ENCODE measurements around the gene GIT1. TPM values are rescaled to one million over a fixed set of nuclear protein-coding genes. Genes with fewer than 3 reads are reported as not detected.

The GIT1 gene
- total RNA-seq, 1 donor from 2014 or later = 46.7 TPM

DNA sequence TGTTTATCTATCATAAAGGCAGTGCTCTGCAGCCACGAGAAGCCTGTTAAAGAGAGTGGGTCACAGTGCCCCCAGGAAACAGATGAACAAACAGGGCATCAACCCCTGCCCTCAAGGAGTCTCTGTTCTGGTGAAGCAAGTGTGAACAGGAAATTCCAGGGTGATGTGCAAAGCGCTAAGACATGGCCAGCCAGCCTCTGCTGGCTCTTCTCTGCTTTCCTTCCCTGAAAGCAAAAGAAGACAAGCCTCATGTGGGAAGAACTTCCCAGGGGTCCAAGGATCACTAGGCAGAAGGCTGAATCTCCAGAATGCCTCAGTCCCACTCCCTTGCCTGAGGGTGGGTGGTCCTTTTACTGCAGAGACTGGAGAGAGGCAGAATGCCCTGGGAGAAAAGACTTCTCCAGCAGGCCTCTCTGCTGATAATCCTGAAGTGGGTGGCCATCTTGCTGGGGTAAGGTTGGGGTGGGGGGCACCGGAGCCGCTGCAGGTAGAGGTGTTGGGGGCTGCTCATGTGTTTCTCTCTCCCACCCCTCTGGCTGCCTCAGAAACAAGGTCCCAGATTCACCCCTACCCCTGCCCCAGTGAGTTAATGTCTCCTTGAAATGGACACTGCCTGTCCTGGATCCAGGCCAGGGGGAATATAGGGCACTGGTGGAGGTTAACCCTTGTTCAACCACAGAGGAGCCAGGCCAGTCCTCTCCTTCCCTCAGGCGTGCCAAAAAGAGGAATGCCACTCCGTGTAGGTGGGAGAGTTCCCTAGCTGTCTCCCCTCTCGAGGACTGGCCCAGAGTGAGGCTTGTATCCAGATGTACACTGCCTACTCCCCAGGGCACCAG lies 5.9 kb upstream of the GIT1 start:
- H3K36me3 Mint-ChIP-seq (ENCODE audit: unreplicated experiment) = no peaks in the 10 kb centered on the region
- peaks cover 11% of the 10 kb centered on the region for H3K27me3 Mint-ChIP-seq (ENCODE audit: unreplicated experiment)
- TF ChIP-seq, protein P1, sequence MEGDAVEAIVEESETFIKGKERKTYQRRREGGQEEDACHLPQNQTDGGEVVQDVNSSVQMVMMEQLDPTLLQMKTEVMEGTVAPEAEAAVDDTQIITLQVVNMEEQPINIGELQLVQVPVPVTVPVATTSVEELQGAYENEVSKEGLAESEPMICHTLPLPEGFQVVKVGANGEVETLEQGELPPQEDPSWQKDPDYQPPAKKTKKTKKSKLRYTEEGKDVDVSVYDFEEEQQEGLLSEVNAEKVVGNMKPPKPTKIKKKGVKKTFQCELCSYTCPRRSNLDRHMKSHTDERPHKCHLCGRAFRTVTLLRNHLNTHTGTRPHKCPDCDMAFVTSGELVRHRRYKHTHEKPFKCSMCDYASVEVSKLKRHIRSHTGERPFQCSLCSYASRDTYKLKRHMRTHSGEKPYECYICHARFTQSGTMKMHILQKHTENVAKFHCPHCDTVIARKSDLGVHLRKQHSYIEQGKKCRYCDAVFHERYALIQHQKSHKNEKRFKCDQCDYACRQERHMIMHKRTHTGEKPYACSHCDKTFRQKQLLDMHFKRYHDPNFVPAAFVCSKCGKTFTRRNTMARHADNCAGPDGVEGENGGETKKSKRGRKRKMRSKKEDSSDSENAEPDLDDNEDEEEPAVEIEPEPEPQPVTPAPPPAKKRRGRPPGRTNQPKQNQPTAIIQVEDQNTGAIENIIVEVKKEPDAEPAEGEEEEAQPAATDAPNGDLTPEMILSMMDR (IDR thresholded peaks at IDR 0.05; ENCODE audit: partially characterized antibody, unreplicated experiment) = no peak
- no peak overlapping the region for H3K27ac Mint-ChIP-seq (ENCODE audit: unreplicated experiment)
- peaks cover 32% of the 10 kb centered on the region for H3K4me1 Mint-ChIP-seq (ENCODE audit: low read depth, unreplicated experiment)
- H3K9me3 Mint-ChIP-seq (ENCODE audit: unreplicated experiment) = peaks cover 2% of the 10 kb centered on the region
- peak overlapping the region; percentile 85 for H3K4me3 Mint-ChIP-seq (ENCODE audit: unreplicated experiment)
- DNase-seq = no peak

GRCh38 chr17:29594519-29595090 lies 5.2 kb upstream of the GIT1 start:
- Mint-ChIP-seq H3K27me3 (ENCODE audit: unreplicated experiment) (peaks cover 15% of the 10 kb centered on the region), H3K9me3 (ENCODE audit: unreplicated experiment) (peaks cover 2% of the 10 kb centered on the region), H3K36me3 (ENCODE audit: unreplicated experiment) (no peaks in the 10 kb centered on the region), H3K27ac (ENCODE audit: unreplicated experiment) (peak overlapping the region; percentile 38), H3K4me1 (ENCODE audit: low read depth, unreplicated experiment) (peaks cover 34% of the 10 kb centered on the region), H3K4me3 (ENCODE audit: unreplicated experiment) (peak overlapping the region; percentile 85)
- TF ChIP-seq, protein P1 (IDR thresholded peaks at IDR 0.05; ENCODE audit: partially characterized antibody, unreplicated experiment) = no peak
- peak; percentile 12 for DNase-seq

- Mint-ChIP-seq H3K4me1 (ENCODE audit: low read depth, unreplicated experiment) (peaks cover 27% of the 10 kb centered on the region), H3K27me3 (ENCODE audit: unreplicated experiment) (peaks cover 13% of the 10 kb centered on the region), H3K27ac (ENCODE audit: unreplicated experiment) (peak overlapping the region; percentile 38), H3K9me3 (ENCODE audit: unreplicated experiment) (peaks cover 2% of the 10 kb centered on the region), H3K4me3 (ENCODE audit: unreplicated experiment) (peak overlapping the region; percentile 85), H3K36me3 (ENCODE audit: unreplicated experiment) (no peaks in the 10 kb centered on the region)
- TF ChIP-seq, protein P1 (IDR thresholded peaks at IDR 0.05; ENCODE audit: partially characterized antibody, unreplicated experiment) = no peak
- peak; percentile 59 for DNase-seq
Measured at GRCh38 chr17:29593591-29594518, 4.4 kb upstream of the GIT1 start.

- Mint-ChIP-seq H3K27ac (ENCODE audit: unreplicated experiment) (peak within 1 kb of the TSS; percentile 91), H3K36me3 (ENCODE audit: unreplicated experiment) (no peaks in the 10 kb centered on the region), H3K9me3 (ENCODE audit: unreplicated experiment) (peaks cover 2% of the 10 kb centered on the region), H3K4me1 (ENCODE audit: low read depth, unreplicated experiment) (peaks cover 27% of the 10 kb centered on the region), H3K27me3 (ENCODE audit: unreplicated experiment) (peaks cover 14% of the 10 kb centered on the region), H3K4me3 (ENCODE audit: unreplicated experiment) (peak within 1 kb of the TSS; percentile 85)
- TF ChIP-seq, protein P1 (IDR thresholded peaks at IDR 0.05; ENCODE audit: partially characterized antibody, unreplicated experiment) = no peak
- peak; percentile 82 for DNase-seq
Measured at GRCh38 chr17:29592850-29593551, 3.6 kb upstream of the GIT1 start, which contains the start of gene ANKRD13B. Gene ANKRD13B, plus strand, starts transcription at chr17:29593132. Its CDS starts 490 bp downstream, at chr17:29593622.
